A549 (cell line): ENCODE measurements around the gene USF1. TPM values are rescaled to one million over a fixed set of nuclear protein-coding genes. Genes with fewer than 3 reads are reported as not detected.

Source experiments
- ATAC-seq, 2 experiments: fragments of 200-7000 bp in 1 of 2; fragments of >200 bp in 1 of 2; cut with Nextera tagmentation in 1 of 2; cut with Tn5 transposase in 1 of 2; 3 replicates each; pipeline versions ENCODE4 v1.8.0 to v1.9.1; 2018 to 2020; ENCODE audit warnings: mild to moderate bottlenecking in 1 of 2, moderate library complexity in 1 of 2
- CTCF ChIA-PET: fragments of 300-600 bp; sonication (Branson Sonifier 250); formaldehyde crosslinking; extraction: SDS; loops from one replicate; lab custom pipeline; 2021; ENCODE audit warnings: antibody characterized with exemption, inconsistent platforms; lab: Yijun Ruan, JAX
- POLR2A ChIA-PET: fragments of 350-600 bp; formaldehyde crosslinking; extraction: SDS; loops from one replicate; lab custom pipeline; 2021; ENCODE audit warnings: antibody characterized with exemption, inconsistent platforms; lab: Yijun Ruan, JAX
- DNase-seq, 2 experiments: peaks; one replicate each; pipeline versions ENCODE4 v3.0.0 to v3.0.0-alpha.2; 2011 to 2016; ENCODE audit warnings: low read depth in 1 of 2, low spot score in 1 of 2
- FAIRE-seq: peaks from 2 replicates; lab custom pipeline; 2011; peaks lifted over from hg19 to GRCh38; lab: Jason Lieb, UNC
- H3K27ac ChIP-seq, 2 experiments: fragments of >200 bp; sonication (Bioruptor Twin); formaldehyde crosslinking; 3 replicates each; pipeline ENCODE4 v1.5.1; 2016 to 2017
- H3K4me1 ChIP-seq: fragments of >200 bp; sonication (Bioruptor Twin); formaldehyde crosslinking; 3 replicates; pipeline ENCODE4 v1.6.1; 2016
- H3K4me2 ChIP-seq: fragments of >200 bp; sonication (Bioruptor Twin); formaldehyde crosslinking; 3 replicates; pipeline ENCODE4 v1.6.1; 2016
- H3K4me3 ChIP-seq: fragments of >200 bp; sonication (Bioruptor Twin); formaldehyde crosslinking; 3 replicates; pipeline ENCODE4 v1.5.1; 2016
- H3K9me3 ChIP-seq: fragments of >200 bp; sonication (Bioruptor Twin); formaldehyde crosslinking; 3 replicates; pipeline ENCODE4 v1.6.1; 2016
- ATOH8 ChIP-seq: fragments of 250-450 bp; sonication (Bioruptor Pico); IDR thresholded peaks from 2 replicates; pipeline ENCODE4 v1.5.0; 2020; ENCODE audit warnings: low read depth, mild to moderate bottlenecking, moderate library complexity
- BHLHE40 ChIP-seq: IDR thresholded peaks from 2 replicates; pipeline ENCODE4 v1.6.1; 2012; ENCODE audit warnings: low read depth, low read length, inconsistent platforms
- CBX2 ChIP-seq: fragments of 200-600 bp; sonication (generic); IDR thresholded peaks from 2 replicates; pipeline ENCODE4 v1.6.1; 2016; ENCODE audit warnings: low read depth, mild to moderate bottlenecking, borderline replicate concordance
- CEBPB ChIP-seq, 2 experiments: fragments of >200 bp in 1 of 2; sonication (Bioruptor Twin) in 1 of 2; formaldehyde crosslinking in 1 of 2; IDR thresholded peaks; 2 replicates each; pipeline ENCODE4 v1.6.1; 2012 to 2016
- CHD4 ChIP-seq: fragments of 200-600 bp; sonication (generic); IDR thresholded peaks from 2 replicates; pipeline ENCODE4 v1.6.1; 2016; ENCODE audit warnings: antibody characterized with exemption, mild to moderate bottlenecking, borderline replicate concordance
- CTCF ChIP-seq: fragments of >200 bp; sonication (Bioruptor Twin); formaldehyde crosslinking; IDR thresholded peaks from 3 replicates; pipeline ENCODE4 v1.5.1; 2016
- E2F6 ChIP-seq: IDR thresholded peaks from 2 replicates; pipeline ENCODE4 v1.6.1; 2012; ENCODE audit warnings: low read depth, borderline replicate concordance
- EHF ChIP-seq: fragments of 250-450 bp; sonication (Bioruptor Pico); IDR thresholded peaks from 2 replicates; pipeline ENCODE4 v1.5.0; 2020; ENCODE audit warnings: mild to moderate bottlenecking
- EHMT2 ChIP-seq: fragments of 200-600 bp; sonication (generic); IDR thresholded peaks from 2 replicates; pipeline ENCODE4 v1.6.1; 2016; ENCODE audit warnings: antibody characterized with exemption, low read depth, mild to moderate bottlenecking, moderate library complexity
- FOSB ChIP-seq: fragments of 250-450 bp; sonication (Bioruptor Pico); IDR thresholded peaks from 2 replicates; pipeline ENCODE4 v1.5.0; 2020; ENCODE audit warnings: mild to moderate bottlenecking, moderate library complexity
- GATA3 ChIP-seq: IDR thresholded peaks from 2 replicates; pipeline ENCODE4 v1.6.1; 2012; ENCODE audit warnings: borderline replicate concordance
- HEYL ChIP-seq: fragments of 250-450 bp; sonication (Bioruptor Pico); IDR thresholded peaks from 2 replicates; pipeline ENCODE4 v1.8.0; 2021; ENCODE audit warnings: mild to moderate bottlenecking, moderate library complexity
- HOXB13 ChIP-seq: fragments of 250-450 bp; sonication (Bioruptor Pico); IDR thresholded peaks from 2 replicates; pipeline ENCODE4 v1.5.0; 2020; ENCODE audit warnings: low read depth, mild to moderate bottlenecking, moderate library complexity
- MAX ChIP-seq: IDR thresholded peaks from 2 replicates; pipeline ENCODE4 v1.6.1; 2012
- NFE2L2 ChIP-seq: fragments of 150-350 bp; conservative IDR thresholded peaks from 2 replicates; pipeline ENCODE4 v1.6.1; 2014; ENCODE audit warnings: low read length
- NPAS2 ChIP-seq: fragments of 250-450 bp; sonication (Bioruptor Pico); IDR thresholded peaks from 2 replicates; pipeline ENCODE4 v1.8.0; 2022; ENCODE audit warnings: mild to moderate bottlenecking, moderate library complexity, borderline replicate concordance
- NR3C1 ChIP-seq: fragments of >200 bp; sonication (Bioruptor Twin); formaldehyde crosslinking; IDR thresholded peaks from 3 replicates; pipeline ENCODE4 v1.6.1; 2017
- POLR2A ChIP-seq: IDR thresholded peaks from 2 replicates; pipeline ENCODE4 v1.6.1; 2012; ENCODE audit warnings: mild to moderate bottlenecking, low read length
- POLR2AphosphoS2 ChIP-seq: conservative IDR thresholded peaks from 2 replicates; pipeline ENCODE4 v1.6.1; 2012; ENCODE audit warnings: low read length, improper control_type of control experiment, inconsistent platforms
- RAD21 ChIP-seq, 2 experiments: fragments of >200 bp in 1 of 2; sonication (Bioruptor Twin) in 1 of 2; formaldehyde crosslinking in 1 of 2; IDR thresholded peaks in 1 of 2; conservative IDR thresholded peaks in 1 of 2; 2 replicates in 1 of 2; 3 replicates in 1 of 2; pipeline ENCODE4 v1.6.1; 2012 to 2018; ENCODE audit warnings: inconsistent platforms in 1 of 2
- RARB ChIP-seq: fragments of 250-450 bp; sonication (Bioruptor Pico); IDR thresholded peaks from 2 replicates; pipeline ENCODE4 v1.8.0; 2021; ENCODE audit warnings: mild to moderate bottlenecking, moderate library complexity
- RCOR1 ChIP-seq: fragments of 150-350 bp; IDR thresholded peaks from 2 replicates; pipeline ENCODE4 v1.6.1; 2014; ENCODE audit warnings: antibody characterized with exemption, low read length, low read depth
- SMC3 ChIP-seq: fragments of >200 bp; sonication (Bioruptor Twin); formaldehyde crosslinking; IDR thresholded peaks from 3 replicates; pipeline ENCODE4 v1.6.1; 2018; ENCODE audit warnings: inconsistent platforms
- ZFP36 ChIP-seq: fragments of 450-650 bp; IDR thresholded peaks from 2 replicates; pipeline ENCODE4 v1.6.1; 2014; ENCODE audit warnings: borderline replicate concordance; ENCODE audit not compliant: partially characterized antibody
- WGBS: methylation state at CpG from one replicate; pipeline ENCODE4 v1.1.6; 2017; ENCODE audit errors: missing lambda C conversion rate; 5-methylcytosine and 5-hydroxymethylcytosine counted together
- polyA plus RNA-seq, 4 experiments: library from polyadenylated mRNA; depleted of rRNA in 3 of 4; stranded (reverse); fragments of >200 nt; fragmentation: RNase III in 1 of 4; extraction: RNeasy Plus Mini Kit Qiagen cat#74134 plus additional on column Dnase treatment in 1 of 4; gene quantifications; 2 replicates in 3 of 4; 3 replicates in 1 of 4; pipeline ENCODE4 v1.2.3, GENCODE V29; 2011 to 2017
- TF ChIP-seq, protein P1 (sequence below): IDR thresholded peaks from 2 replicates; pipeline ENCODE4 v1.6.1; 2012
- TF ChIP-seq, protein P2 (sequence below): fragments of 450-650 bp; IDR thresholded peaks from 2 replicates; pipeline ENCODE4 v1.6.1; 2014; ENCODE audit warnings: antibody characterized with exemption

The USF1 gene
- polyA plus RNA-seq, 2 of the 4 experiments (the other 2 are of a cell fraction): 35.5 to 60.5 TPM

GRCh38 chr1:161054232-161054631, 8.5 kb upstream of the USF1 start:
- ATAC-seq: no peak; a peak in 1 of 6 replicates
- Histone ChIP-seq H3K4me1 (no peaks in the 10 kb centered on the region), H3K9me3 (peaks cover 10% of the 10 kb centered on the region; the same call in 2 of the 3 replicates), H3K27ac (no peak overlapping the region), H3K4me2 (no peak overlapping the region), H3K4me3 (no peak overlapping the region)
- CTCF ChIA-PET: interaction anchor here (0.9 to 1.7 kb wide), 3 partner anchors 13 to 66 kb away, joined by 3 to 8 read pairs (median 4); no protein-coding TSS in a partner anchor
- TF ChIP-seq HEYL (CRISPR knock-in tag) (no peak), CBX2 (no peak), POLR2AphosphoS2 (no peak), POLR2A (no peak), RAD21 (conservative IDR thresholded peaks at IDR 0.05 in 1 of 2, IDR thresholded peaks at IDR 0.05 in 1 of 2) (no peak), HOXB13 (no peak), CHD4 (no peak), NFE2L2 (no peak), EHF (CRISPR knock-in tag) (no peak), NR3C1 (no peak), RARB (CRISPR knock-in tag) (no peak), NPAS2 (no peak), CTCF (no peak), RCOR1 (no peak), E2F6 (no peak)
- TF ChIP-seq, protein P1, sequence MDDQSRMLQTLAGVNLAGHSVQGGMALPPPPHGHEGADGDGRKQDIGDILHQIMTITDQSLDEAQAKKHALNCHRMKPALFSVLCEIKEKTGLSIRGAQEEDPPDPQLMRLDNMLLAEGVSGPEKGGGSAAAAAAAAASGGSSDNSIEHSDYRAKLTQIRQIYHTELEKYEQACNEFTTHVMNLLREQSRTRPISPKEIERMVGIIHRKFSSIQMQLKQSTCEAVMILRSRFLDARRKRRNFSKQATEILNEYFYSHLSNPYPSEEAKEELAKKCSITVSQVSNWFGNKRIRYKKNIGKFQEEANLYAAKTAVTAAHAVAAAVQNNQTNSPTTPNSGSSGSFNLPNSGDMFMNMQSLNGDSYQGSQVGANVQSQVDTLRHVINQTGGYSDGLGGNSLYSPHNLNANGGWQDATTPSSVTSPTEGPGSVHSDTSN: no peak
- TF ChIP-seq, protein P2, sequence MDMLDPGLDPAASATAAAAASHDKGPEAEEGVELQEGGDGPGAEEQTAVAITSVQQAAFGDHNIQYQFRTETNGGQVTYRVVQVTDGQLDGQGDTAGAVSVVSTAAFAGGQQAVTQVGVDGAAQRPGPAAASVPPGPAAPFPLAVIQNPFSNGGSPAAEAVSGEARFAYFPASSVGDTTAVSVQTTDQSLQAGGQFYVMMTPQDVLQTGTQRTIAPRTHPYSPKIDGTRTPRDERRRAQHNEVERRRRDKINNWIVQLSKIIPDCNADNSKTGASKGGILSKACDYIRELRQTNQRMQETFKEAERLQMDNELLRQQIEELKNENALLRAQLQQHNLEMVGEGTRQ: no peak
- POLR2A ChIA-PET: no interaction called here
- DNase-seq: no peak
- 54% methylated on average over 2 of the region's 4 CpGs for WGBS
- no peak for FAIRE-seq

DNA sequence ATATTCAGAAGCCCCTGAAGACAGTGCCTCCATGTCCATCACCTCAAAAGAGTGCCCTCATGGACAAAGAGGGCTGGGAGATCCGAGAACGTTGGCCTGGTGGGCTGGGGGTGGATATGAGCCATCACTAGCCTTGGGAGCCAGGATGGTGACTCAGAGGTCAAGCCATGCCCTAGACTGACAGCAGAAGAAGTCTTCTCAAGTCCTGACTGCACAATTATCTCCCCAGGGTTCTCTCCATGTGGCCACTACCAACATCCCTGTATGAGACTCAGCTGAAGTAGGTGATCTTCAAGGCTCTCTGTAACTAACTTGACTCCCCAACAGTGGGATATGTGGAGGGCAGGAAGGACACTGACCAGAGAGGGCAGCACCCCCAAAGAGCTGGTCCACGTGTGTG, 7.1 kb upstream of the USF1 start:
- Histone ChIP-seq H3K9me3 (peaks cover 22% of the 10 kb centered on the region; the same call in 2 of the 3 replicates), H3K4me2 (no peak overlapping the region), H3K4me1 (no peaks in the 10 kb centered on the region), H3K4me3 (no peak overlapping the region), H3K27ac (no peak overlapping the region)
- DNase-seq (no peak), FAIRE-seq (no peak), ATAC-seq (peak; percentile 28 to 30; a peak in 3 of 6 replicates)
- ChIA-PET CTCF (interaction anchor here (0.6 to 1.3 kb wide), 2 partner anchors 40 to 233 kb away, joined by 3 read pairs; no protein-coding TSS in a partner anchor), POLR2A (no interaction called here)
- TF ChIP-seq MAX (no peak), FOSB (CRISPR knock-in tag) (no peak), POLR2AphosphoS2 (no peak), BHLHE40 (no peak), CEBPB (IDR thresholded peaks at IDR 0.05) (no peak), ZFP36 (no peak), EHF (CRISPR knock-in tag) (no peak), EHMT2 (no peak), ATOH8 (CRISPR knock-in tag) (no peak), CBX2 (no peak), SMC3 (no peak), GATA3 (no peak), POLR2A (no peak), RCOR1 (no peak)
- 42% methylated on average over 3 of the region's 3 CpGs for WGBS
